ENCODE data around the gene OTOGL.

Gene OTOGL

GRCh38 chr12:80420075-80420474 lies 320.7 kb downstream of the OTOGL start:
- TF ChIP-seq CTCF (IDR thresholded peaks at IDR 0.05; ENCODE audit: insufficient read depth, low read depth, low read length, missing control alignments), result no peak
- H3K4me3 ChIP-seq (ENCODE audit: low read depth, low read length), result no peak overlapping the region

GRCh38 chr12:80422550-80422949 lies 323.2 kb downstream of the OTOGL start:
- no peak for DNase-seq (ENCODE audit: low read depth)
- TF ChIP-seq CTCF (IDR thresholded peaks at IDR 0.05; ENCODE audit: insufficient read depth, low read depth, low read length, missing control alignments), result no peak
- H3K4me3 ChIP-seq (ENCODE audit: low read depth, low read length), result no peak overlapping the region

More at GRCh38 chr12:80420075-80420474, 320.7 kb downstream of the OTOGL start:
- DNase-seq (ENCODE audit: low read depth), result no peak
